NCI-H460 (cell line): Measurements from ENCODE around the gene VPS26B. TPM values are rescaled to one million over a fixed set of nuclear protein-coding genes. Genes with fewer than 3 reads are reported as not detected.

Experiments used
- total RNA-seq: library from RNA; depleted of rRNA; stranded (reverse); fragments of >200 nt; shearing (Covaris generic); gene quantifications from 2 replicates; pipeline ENCODE4 v1.2.3, GENCODE V29; 2014; rRNA removed

Gene VPS26B
- total RNA-seq, 1 experiment from 2014 or later, result 19.2 TPM

Other genes with a start within 250 kb of the VPS26B start
- gene JAM3, start 155.6 kb upstream of the VPS26B start, total RNA-seq, result 11.3 and 11.6 TPM in 2 replicates
- 23.3 and 27.0 TPM in 2 replicates for gene NCAPD3, start 704 bp upstream of the VPS26B start, total RNA-seq
- 23.9 and 29.1 TPM in 2 replicates for gene THYN1, start 28.7 kb downstream of the VPS26B start, total RNA-seq
- gene ACAD8, start 28.9 kb downstream of the VPS26B start, total RNA-seq, result 8.7 and 13.3 TPM in 2 replicates
- 0.54 and 0.61 TPM in 2 replicates for gene GLB1L3, start 51.7 kb downstream of the VPS26B start, total RNA-seq
- 8.9 and 9.3 TPM in 2 replicates for gene GLB1L2, start 107.3 kb downstream of the VPS26B start, total RNA-seq
- gene B3GAT1, start 187.6 kb downstream of the VPS26B start, total RNA-seq, result 0.05 TPM in 1 of 2 replicates, not detected in the other